ENCODE data around the gene C19orf67.
"Not testable (repeated sequence)": the region's sequence is repeated elsewhere in the genome, so short reads cannot be mapped to it uniquely, and the experiment has no call there.

The C19orf67 gene

DNA sequence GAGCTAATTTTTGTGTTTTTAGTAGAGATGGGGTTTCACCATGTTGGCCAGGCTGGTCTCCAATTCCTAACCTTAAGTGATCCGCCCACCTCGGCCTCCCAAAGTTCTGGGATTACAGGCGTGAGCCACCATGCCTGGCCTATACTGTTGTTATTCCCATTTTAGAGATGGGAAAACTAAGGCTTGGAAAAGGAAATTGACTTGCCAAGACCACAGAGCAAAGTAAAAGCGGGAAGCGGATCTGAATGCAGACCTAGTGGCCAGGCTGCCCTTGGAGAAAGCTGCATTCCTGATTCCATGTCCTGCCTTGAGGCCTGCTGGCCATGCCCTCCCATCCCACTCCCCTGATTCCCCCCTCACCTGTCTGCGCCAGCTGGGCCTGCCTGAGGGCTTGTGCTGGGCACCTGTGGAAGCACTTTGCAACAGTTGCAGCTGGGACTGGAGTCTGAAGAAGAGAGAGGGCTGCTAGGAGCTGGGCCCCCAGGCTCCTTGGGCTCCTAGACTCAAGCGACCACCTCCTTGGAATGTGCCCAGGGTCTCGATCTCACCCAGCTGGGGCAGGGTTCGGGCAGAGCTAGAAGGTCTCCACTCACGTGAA is 29.4 kb downstream of the C19orf67 start:
- DNase-seq (ENCODE audit: low spot score) = no peak

DNA sequence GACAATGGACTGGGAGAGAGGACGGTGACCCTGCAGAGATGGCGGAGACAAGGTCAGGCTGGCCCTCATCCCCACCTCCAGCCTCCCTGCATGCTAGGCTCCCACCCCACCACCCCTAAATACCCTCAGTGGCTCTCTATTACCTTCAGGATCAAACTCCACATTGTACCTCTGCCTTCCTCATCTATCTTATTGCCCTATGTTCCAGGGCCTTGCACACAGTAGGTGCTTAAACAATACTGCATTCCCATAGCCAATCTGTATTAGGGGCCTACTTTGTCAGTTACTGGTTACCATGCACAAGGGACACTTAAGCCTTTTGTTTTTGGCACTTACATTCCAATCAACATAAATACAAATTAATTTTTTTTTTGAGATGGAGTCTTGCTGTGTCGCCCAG is 30.2 kb downstream of the C19orf67 start:
- no peak for DNase-seq (ENCODE audit: low spot score)

DNA sequence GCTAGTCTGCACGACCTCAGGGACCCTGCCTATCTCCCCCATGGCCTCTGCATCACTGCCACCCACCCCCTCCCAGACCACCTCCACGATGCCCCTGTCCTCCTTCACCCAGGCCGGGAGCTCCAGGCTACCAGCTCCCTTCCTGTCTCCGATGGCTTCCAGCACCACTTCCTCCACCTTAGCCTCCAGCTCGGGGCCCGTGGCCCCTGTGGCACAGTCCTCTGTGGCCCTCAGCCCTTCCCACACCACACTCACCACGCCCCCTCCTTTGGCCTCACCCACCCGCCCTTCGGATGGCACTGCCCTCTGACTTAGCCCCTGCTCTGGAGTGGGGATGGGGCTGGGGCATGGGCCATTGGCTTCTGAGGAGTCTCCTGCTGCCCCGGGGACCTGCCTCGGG is 30.9 kb downstream of the C19orf67 start:
- DNase-seq (ENCODE audit: low spot score) = no peak

DNA sequence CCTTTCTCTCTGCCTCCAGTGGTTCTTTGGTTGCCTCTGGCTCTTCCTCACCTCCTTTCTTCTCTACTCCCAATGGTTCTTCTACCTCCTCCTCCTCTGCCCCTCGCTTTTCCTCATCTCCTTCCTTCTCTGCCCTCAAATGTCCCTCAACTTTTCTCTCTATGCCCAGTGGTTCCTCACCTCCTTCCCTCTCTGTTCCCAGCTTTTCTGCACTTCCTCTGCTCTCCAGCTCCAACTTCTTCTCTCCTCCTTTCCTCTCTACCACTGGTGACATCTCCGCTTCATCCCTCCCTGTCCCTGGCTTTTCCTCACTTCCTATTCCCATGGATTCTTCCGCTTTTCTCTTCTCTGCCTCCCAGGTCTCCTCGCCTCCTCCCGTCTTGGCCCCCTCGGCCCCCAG is 31.5 kb downstream of the C19orf67 start:
- no peak for DNase-seq (ENCODE audit: low spot score)

- no peak for DNase-seq (ENCODE audit: low spot score)
These were observed 32.1 kb downstream of the C19orf67 start for GRCh38 chr19:14053500-14053899.

- DNase-seq (ENCODE audit: low spot score) = no peak
These were observed 32.6 kb downstream of the C19orf67 start for GRCh38 chr19:14053032-14053431.

- DNase-seq (ENCODE audit: low spot score) = no peak
These were observed 33.1 kb downstream of the C19orf67 start for GRCh38 chr19:14052470-14052869.

DNA sequence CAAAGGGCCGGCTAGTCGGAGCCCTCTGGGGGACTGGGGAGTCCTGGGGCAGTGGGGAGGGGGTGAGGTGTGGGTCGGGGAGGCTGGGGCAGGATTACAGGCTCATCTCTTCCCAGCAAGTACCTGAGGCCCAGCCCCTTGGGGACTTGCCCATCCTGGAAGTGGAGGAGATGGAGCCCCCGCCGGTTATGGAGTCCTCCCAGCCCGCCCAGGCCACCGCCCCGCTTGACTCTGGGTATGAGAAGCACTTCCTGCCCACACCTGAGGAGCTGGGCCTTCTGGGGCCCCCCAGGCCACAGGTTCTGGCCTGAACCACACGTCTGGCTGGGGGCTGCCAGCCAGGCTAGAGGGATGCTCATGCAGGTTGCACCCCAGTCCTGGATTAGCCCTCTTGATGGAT is 33.6 kb downstream of the C19orf67 start:
- DNase-seq (ENCODE audit: low spot score) = no peak

DNA sequence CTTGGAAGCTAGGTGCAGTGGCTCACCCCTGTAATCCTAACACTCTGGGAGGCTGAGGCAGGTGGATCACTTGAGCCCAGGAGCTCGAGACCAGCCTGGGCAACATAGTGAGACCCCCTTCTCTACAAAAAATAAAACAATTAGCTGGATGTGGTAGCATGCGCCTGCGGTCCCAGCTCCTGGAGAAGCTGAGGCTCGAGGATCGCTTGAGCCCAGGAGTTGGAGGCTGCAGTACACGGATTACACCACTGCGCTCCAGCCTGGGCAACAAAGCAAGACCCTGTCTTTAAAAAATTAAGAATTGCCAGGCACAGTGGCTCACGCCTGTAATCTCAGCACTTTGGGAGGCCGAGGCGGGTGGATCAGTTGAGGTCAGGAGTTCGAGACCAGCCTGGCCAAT is 34.6 kb downstream of the C19orf67 start:
- DNase-seq (ENCODE audit: low spot score) = not testable (repeated sequence)

DNA sequence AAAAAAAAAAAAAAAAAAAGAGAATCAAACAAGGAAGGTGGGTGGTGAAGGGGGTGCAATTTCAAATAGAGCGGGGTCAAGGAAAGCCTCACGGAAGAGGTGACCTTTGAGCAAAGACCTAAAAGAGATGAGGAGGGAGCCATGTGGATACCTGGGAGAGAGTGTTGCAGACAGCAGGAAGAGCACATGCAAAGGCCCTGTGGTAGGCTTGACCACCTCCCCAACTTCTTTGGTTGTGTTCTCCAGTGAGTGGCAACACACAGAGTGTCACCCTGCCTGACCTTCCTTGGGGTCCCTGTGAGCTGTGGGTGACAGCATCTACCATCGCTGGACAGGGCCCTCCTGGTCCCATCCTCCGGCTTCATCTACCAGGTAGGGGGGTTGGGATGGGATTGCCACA is 35.1 kb downstream of the C19orf67 start:
- DNase-seq (ENCODE audit: low spot score) = no peak

DNA sequence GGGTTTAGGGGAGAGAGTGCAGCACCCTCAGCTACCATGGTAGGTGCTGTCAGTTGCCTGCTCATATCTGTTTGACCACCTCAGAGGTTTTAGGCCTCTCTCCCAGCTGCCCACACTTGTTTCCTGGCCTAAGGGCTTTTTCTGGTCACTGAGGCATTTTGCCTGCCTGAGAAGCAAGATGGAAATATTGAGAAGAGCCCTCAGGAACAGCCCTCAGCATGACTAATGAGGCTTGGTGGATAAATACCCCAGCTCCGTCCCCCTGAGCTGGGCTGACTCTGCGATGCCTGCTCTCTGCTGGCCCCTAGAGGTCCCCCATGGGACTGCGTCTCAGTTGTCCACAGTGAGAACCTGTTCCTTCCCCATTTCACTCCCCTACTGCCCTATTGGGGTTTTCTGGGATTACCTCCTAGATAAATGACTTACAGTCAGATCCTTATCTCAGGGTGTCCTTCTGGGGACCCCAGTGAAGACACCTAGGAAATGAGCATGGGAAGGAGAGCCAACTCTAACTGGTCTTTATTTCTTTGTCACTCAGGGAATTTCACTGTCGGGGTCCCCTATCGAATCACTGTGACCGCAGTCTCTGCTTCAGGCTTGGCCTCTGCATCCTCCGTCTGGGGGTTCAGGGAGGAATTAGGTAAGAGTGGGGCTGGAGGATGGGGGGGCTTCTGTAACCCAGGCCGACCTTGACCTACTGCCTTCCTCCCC is 37.0 kb downstream of the C19orf67 start:
- DNase-seq (ENCODE audit: low spot score) = no peak

GRCh38 chr19:14047866-14048265 is 37.7 kb downstream of the C19orf67 start:
- DNase-seq (ENCODE audit: low spot score) = not testable (repeated sequence)

- DNase-seq (ENCODE audit: low spot score) = peak; percentile 86
These were observed 42.6 kb downstream of the C19orf67 start for GRCh38 chr19:14042659-14043608.

DNA sequence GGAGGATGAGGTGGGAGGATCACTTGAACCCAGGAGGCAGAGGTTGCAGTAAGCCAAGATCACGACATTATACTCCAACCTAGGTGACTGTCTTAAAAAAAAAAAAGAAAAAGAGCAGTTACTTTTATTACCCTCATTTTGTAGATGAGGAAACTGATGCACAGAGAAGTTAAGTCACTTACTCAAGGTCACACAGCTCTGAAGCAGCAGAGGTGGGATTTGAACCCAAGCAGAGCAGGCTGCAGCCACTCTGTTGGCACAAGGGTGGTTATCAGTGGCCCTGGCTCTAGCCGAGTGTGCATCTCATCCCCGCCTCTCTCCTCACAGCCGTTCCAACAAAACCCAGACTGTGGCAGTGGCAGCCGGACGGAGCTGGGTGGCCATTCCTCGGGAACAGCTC is 46.4 kb downstream of the C19orf67 start:
- no peak for DNase-seq (ENCODE audit: low spot score)

DNA sequence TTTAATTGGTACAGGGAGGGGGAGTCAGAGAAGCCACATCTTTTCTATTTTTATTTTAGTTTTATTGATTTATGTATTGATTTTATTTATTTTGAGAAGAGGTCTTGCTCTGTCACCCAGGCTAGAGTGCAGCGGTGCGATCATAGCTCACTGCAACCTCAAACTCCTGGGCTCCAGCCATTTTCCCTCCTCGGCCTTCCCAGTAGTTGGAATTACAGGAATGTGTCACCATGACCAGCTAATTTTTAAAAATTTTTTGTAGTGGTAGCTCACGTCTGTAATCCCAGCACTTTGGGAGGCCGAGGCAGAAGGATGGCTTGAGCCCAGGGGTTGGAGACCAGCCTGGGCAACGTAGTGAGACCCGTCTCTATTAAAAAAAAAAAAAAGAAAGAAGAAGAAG is 49.9 kb downstream of the C19orf67 start:
- DNase-seq (ENCODE audit: low spot score) = no peak

DNA sequence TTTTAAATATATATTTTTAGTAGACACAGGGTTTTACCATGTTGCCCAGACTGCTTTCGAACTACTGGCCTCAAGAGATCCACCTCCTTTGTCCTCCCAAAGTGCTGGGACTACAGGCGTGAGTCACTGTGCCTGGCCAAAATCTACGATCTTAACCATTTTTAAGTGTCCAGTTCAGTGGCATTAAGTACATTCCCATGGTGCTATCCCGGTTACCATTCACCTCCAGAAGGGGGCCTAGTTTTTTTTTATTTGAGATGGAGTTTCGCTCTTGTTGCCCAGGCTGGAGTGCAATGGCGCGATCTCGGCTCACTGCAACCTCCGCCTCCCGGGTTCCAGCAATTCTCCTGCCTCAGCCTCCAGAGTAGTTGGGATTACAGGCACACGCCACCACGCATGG is 50.4 kb downstream of the C19orf67 start:
- not testable (repeated sequence) for DNase-seq (ENCODE audit: low spot score)

- no peak for DNase-seq (ENCODE audit: low spot score)
These were observed 51.6 kb downstream of the C19orf67 start for GRCh38 chr19:14033946-14034345.

GRCh38 chr19:14031719-14032480 is 53.7 kb downstream of the C19orf67 start, which contains the start of gene IL27RA:
Gene IL27RA (plus strand): TSS chr19:14031762. CDS start chr19:14031873, 111 bp downstream.
- peak; percentile 70 for DNase-seq (ENCODE audit: low spot score)
